CD4-positive, alpha-beta T cell treated with Interleukin-2 at 100 ng/mL for 4 hours (primary cell): ENCODE data around the gene B9D2.
A peak's percentile ranks its signal among the peaks of the same experiment; 100 is the strongest.
"Not testable (repeated sequence)": the region's sequence is repeated elsewhere in the genome, so short reads cannot be mapped to it uniquely, and the experiment has no call there.

Experiments used
- DNase-seq: peaks from one replicate; pipeline ENCODE4 v3.0.0-alpha.2; 2020; ENCODE audit warnings: low spot score

Gene B9D2

DNA sequence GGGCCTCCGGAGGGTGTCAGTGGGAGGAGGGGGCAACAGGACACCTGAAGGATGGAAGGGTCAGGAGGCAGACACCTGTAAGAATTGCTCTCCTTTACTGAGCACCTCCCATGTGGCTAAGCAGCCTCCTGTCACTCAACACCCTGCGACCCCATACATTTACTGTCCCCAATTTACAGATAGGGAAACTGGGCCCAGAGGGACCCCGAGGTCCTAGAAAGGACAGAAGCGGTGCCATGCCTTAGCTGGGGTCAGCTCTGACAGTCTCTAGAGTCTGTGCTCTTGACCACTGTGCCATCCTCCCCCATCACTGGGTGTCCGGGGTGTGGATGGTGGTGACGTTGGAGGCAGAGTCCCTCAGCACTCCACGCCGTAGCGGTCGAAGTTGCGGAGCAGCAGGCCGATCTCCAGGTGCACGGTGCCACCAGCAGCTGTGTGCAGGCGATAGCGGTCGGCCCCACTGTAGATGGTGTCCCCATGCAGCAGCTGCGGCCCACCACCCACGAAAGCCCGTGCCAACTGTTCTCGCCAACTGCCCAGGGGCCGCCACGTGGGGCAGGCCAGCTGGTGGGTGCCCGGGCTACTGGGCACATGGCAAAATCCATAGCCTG is 9.5 kb downstream of the B9D2 start:
- no peak for DNase-seq

DNA sequence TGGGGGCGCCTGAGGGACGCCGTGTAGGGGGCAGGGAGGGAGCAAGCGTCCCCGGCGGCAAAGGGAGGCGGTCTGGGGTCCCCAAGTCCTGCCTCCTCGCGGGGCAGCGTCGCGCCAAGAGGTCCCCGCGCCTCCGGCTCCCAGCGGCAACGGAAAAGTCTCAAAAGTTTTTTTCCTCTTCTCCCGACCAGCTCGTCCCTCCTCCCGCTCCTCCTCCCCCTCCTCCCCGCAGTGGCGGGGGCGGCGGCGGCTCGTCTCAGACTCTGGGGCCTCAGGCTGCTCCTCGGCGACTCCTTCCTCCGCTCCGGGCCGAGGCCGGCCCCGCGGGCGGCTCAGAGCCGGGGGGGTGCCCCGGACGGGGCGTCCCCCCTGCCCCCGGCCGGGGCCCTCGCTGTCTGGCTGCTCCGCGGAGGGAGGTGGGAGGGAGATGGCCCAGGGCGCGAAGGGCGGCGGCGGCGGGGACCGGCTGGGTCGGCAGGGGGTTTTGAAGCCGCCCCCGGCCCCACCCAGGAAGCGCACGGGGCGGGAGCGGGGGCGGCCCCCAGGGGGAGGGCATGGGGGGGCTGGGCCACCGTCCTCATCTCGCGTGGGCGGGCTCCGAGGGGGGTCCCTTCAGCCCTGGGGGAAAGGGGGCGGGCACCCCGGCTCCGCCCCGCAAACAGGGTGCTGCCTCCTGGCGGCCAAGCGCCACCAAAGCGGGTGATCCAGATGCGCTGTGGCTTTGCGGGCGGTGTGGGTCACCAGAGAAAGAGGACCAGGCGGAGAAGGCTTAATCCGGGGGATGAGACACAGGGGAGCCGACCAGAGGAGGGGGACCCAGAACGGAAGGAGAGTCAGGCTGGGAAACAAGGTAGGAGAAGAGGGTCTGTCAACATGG is 10.2 kb downstream of the B9D2 start, which contains the start of gene TGFB1:
Gene TGFB1 (minus strand): TSS at position 457 of the 877 bp plus-strand sequence. CDS start 878 bp downstream, outside the sequence.
- DNase-seq, result peak; percentile 96

DNA sequence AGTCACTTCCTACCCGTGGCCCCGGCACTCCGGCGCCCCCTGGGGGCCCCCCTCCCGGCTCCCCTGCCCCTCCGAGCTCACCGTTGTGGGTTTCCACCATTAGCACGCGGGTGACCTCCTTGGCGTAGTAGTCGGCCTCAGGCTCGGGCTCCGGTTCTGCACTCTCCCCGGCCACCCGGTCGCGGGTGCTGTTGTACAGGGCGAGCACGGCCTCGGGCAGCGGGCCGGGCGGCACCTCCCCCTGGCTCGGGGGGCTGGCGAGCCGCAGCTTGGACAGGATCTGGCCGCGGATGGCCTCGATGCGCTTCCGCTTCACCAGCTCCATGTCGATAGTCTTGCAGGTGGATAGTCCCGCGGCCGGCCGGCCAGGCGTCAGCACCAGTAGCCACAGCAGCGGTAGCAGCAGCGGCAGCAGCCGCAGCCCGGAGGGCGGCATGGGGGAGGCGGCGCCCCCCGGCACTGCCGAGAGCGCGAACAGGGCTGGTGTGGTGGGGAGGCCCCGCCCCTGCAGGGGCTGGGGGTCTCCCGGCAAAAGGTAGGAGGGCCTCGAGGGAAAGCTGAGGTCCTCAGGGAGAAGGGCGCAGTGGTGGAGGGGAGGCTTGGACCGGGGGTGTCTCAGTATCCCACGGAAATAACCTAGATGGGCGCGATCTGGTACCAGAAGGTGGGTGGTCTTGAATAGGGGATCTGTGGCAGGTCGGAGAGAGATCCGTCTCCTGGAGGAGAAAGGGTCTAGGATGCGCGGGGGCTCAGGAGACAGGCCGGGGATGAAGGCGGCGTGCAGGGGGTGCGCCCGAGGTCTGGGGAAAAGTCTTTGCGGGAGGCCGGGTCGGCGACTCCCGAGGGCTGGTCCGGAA is 11.1 kb downstream of the B9D2 start:
- DNase-seq, result peak; percentile 76

DNA sequence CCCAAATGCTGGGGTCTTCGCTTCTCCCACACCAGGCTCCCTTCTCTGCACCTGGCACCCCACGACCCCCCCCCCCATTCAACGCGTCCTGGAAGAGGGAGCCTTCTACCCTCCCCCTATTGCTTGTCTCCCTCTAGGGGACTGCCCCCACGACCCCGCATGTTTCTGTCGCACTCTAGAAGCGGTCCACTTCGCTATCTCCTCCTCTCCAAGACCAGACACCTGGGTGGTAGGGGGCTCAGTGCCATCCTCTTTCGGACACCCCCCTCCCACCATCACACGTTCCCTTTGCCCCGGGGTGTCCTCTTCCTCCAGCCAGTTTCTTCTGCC is 11.7 kb downstream of the B9D2 start:
- no peak for DNase-seq

DNA sequence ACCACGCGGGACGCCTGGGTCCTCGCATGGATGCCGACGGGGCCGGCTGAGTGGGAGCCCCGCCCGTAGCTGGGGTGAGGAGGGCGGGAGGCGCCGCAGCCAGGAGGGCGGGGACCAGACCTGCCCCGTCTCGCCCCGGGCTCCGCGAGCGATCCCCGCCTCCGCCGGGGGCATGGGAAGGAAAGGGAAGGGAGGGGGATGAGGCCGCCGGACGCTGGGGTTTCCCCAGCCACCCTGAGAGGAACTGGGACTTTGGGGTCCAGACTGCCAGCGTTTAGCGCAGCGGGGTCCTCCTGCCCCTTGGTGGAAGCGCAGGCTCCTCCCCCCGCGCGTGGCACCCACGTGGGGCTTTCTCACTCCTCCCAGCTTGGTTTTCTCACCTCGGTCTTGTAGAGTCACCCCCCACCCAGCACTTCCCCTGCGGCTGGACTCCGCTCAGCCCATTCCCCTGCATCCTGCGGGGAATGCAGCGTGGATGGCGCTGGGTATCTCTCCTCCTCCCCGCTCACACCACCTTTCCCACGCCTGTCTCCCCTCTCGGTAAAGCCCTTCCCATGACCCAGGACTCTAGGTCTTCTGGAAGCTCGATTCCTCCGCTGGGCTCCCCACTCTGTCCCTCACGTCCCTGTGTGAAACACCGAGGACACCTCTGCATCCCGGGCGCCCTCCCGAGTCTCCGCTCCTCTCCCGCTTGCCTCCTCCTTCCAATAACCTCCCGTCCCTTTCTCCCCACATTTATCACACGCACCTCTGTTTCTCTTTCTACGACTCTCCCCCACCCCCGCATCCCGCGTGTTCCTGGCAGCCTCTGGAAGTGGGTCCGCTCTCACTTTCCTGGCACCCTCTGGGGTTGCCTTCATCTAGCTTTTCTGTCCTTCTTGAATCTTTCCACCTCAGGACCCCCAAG is 12.4 kb downstream of the B9D2 start:
- DNase-seq, result peak; percentile 87

DNA sequence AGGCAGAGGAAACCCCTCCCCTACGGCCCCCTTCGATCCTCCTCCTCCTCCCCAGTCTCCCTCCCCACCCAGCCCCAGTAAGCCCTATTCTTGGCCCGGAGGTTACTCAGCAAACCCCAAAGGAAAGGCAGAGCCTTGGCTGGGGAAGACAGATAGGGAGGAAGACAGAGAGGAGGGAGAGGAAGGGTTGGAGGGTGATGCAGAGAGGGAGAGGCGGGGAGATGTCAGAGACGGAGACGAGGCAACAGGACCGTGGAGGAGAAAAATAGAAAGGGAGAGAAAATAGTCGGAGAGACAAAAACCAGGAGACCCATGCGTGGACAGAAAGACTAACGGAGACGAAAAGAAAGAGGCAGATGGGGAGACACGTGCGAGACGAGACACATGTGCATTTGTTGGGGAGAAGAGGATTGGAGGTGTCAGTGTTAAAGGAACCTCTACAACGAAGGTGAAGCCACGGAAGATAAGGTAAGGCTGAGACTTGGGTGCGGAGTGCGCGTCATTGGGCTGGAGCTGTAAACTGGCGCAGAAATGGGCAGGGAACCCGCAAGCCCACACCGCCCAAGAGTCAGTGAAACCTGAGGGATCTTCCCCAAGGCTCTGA is 13.1 kb downstream of the B9D2 start:
- DNase-seq, result no peak

DNA sequence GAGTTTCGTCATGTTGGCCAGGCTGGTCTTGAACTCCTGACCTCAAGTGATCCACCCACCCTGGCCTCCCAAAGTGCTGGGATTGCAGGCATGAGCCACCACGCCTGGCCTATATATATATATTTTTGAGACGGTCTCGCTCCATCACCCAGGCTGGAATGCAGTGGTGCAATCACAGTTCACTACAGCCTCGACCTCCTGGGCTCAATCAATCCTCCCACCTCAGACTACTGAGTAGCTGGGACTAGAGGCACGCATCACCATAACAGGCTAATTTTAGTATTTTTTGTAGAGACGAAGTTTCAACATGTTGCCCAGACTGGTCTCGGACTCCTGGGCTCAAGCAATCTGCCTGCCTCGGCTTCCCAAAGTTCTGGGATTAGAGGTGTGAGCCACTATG is 17.0 kb downstream of the B9D2 start:
- not testable (repeated sequence) for DNase-seq

DNA sequence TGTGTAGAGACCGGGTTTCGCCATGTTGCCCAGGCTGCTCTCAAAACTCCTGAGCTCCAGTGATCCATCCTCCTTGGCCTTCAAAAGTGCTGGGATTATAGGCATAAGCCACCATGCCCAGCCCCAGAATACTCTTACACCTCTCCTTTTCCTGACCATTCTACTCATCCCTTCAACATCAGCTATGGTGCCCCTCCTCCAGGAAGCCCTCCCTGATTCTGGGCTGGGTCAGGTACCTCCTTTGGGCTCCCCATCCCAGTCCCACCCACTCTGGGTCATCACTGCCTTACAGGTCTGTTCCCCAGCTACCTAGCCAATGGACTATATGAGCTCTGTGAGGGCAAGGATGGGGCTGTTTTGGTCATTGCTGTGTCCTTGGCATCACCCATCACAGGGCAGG is 19.8 kb downstream of the B9D2 start:
- no peak for DNase-seq

DNA sequence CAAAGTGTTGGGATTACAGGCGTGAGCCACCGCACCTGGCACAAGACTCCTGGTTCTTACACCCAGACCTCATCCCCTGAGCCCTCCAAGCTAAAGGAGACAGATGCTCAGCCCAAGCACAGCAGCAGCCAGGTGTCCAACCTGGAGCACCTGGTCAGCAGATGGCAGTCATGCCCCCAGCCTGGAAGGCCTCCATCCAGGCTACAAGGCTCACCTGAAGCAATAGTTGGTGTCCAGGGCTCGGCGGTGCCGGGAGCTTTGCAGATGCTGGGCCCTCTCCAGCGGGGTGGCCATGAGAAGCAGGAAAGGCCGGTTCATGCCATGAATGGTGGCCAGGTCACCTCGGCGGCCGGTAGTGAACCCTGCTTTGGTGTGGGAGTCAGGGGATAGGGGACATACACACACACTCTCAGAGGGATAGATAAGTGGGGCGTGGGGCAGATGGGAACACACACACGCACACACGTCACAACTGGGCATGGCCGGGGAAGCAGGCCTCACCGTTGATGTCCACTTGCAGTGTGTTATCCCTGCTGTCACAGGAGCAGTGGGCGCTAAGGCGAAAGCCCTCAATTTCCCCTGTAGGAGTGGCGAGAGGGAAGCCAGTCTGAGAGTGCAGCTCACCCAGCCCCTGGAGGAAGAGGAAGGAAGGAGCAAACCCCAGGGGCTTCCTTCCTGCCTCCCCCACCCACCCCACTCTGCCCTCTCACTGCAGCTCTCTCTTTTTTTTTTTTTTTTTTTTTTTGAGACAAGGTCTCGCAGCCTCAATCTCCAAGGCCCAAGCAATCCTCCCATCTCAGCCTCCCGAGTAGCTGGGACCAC is 22.1 kb downstream of the B9D2 start:
- no peak for DNase-seq

DNA sequence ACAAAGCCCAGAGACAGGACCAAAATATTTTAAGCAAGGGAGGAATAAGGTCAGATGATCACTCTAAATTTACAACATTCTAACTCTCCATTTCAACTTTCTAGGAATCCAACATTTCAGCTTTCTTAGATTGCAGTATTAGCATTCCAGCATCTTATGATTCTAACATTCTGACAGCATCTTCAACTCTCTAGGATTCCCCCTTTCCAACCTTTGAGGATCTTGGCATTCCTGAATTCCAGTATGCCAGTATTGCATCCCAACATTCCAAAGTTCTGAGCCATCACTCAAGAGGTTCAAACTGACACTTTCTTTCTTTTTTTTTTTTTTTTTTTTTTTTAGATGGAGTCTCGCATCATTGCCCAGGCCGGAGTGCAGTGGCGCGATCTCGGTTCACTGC is 24.0 kb downstream of the B9D2 start:
- no peak for DNase-seq

DNA sequence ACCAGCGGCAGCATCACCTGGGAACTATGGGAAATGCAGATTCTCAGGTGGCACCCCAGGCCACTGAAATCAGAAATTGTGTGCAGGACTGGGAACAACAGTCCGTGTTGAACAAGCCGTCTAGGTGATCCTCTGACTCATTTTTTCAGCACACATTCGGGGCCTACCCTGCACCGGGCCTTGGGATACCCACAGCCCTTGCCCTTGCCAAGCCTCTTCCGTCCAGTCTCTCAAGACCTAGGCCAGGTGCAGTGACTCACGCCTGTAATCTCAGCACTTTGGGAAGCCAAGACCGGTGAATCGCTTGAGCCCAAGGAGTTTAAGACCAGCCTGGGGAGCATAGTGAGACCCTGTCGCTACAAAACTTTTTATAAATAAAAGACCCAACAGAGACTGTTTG is 28.5 kb downstream of the B9D2 start:
- no peak for DNase-seq

DNA sequence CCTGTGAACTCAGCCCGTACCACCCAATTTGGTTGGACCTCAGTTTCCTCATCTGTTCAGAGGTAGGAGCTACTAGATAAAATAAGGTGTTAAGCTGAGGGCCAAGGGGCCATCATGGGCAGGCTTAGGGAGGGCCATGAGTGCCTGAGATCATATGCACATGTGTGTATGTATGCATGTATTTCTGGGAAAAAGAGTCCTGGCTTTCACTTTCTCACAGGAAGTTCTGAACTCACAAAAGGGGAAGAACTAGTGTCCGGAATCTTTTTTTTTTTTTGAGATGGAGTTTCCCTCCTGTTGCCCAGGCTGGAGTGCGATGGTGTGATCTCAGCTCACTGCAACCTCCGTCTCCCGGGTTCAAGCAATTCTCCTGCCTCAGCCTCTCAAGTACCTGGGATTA is 29.2 kb downstream of the B9D2 start:
- DNase-seq, result no peak

DNA sequence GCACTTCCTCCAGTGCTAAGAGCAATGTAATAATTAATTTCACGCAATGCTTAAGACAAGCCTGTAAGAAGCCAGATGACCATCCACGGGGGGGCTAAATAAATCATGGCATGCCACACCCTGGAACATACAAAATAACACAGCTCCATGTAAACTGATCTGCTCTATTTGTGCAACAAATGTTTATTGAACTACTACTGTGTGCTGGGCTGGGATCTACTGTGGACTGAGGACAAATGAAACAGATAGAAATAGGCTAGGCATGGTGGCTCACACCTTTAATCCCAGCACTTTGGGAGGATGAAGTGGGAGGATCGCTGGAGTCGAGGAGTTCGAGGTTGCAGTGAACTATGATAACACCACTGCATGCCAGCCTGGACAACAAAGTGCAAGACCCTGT is 31.5 kb downstream of the B9D2 start:
- no peak for DNase-seq

DNA sequence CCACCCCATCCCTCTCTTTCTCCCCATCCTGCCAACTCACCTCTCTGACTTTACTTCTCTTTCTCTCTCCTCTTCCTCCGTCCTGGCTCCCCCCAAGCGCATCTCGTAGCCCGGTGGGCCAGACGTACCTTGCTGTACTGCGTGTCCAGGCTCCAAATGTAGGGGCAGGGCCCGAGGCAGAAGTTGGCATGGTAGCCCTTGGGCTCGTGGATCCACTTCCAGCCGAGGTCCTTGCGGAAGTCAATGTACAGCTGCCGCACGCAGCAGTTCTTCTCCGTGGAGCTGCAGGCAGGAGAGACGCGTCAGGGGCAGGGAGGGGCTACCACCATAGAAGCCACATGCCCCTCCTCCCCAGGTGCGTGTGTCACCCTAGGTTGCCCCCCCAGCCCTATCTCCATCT is 31.9 kb downstream of the B9D2 start:
- no peak for DNase-seq

DNA sequence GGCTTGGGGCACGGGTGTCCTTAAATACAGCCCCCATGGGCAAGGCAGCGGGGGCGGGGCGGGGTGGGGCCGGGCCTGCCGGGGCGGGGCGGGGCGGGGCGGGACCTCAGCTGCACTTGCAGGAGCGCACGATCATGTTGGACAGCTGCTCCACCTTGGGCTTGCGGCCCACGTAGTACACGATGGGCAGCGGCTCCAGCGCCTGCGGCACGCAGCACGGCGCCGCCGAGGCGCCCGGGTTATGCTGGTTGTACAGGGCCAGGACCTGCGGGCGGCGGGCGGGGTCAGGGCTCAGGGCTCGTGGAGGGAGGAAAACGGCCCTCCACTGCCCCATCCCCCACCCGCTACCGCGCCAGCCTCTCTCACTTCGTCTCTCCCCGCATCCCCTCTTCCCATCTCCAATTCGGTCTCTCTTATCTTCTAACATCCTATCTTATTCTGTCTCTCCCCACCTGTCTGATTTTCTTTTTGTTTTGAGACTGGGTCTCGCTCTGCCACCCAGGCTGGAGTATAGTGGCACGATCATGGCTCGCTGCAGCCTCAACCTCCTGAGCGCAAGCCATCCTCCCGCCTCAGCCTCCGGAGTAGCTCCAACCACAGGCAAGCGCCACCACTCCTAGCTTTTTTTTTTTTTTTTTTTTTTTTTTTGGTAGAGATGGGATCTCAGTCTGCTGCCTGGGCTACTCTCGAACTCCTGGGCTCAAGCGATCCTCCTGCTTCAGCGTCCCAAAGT is 32.8 kb downstream of the B9D2 start:
- no peak for DNase-seq

DNA sequence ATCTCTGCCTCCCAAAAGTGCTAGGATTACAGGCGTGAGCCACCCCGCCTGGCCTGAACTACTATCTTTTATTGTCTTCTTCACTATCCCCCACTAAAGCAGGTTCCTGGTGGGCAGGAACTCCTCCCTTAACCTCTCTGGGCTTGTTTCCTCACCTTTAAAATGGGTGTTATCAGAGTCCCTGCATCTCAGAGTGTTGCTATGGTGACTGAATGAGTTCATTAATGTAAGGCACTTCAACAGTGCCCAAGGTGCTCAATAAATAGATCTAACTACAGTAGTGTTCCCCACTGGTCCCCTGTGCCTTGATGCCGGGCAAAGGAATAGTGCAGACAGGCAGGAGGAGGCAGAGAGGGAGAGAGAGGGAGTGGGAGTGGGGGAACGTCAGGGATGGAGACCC is 33.5 kb downstream of the B9D2 start:
- DNase-seq, result no peak

DNA sequence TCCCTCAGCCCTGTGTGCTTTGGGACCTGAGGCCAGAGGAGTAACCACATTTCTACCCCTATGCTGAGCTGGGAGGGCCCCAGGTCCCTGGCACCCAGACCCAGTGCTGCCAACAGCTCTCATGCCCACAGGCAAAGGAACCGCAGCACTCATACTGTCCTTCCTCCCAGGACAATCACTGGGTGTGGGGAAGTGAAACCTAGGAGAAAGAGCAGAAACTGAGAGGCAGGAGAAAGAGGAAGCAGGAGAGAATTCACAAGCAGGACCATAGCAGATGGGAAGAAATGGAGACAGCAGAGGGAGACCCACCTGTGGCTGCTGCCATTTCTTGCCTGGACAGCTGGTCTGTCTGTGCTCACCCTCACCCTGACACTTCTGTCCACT is 35.1 kb downstream of the B9D2 start:
- DNase-seq, result no peak

DNA sequence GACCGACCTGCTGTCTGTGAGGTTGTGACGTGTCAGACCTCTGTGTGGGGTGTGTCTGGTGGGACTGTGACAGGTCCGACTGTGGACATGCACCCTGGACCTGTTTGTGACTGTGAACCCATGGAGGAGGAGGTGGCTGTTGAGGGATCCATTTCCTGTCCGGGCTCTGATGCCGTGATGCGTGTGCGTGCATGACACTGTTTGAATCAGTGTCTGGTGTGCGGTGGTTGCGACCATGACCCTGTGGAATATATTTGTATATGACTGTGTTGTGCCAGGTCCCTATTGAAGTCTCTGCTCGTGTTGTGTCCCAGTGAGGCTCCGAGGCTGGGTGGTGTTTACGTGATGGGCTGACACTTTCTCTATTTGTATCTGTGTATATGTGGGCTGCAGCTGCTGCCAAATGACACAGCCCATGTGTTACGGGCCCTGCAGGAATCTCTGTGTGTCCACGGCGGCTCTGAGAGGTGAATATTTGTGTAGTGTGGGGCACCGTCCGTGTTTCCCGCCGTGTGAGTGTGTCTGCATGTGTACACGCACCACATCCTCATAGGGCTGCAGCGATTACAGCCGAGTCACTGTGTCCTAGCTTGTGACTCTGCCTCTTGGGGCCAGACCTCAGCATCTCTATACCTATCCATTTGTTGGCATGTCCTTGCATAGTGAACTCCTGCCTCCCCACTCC is 35.6 kb downstream of the B9D2 start:
- DNase-seq, result no peak

DNA sequence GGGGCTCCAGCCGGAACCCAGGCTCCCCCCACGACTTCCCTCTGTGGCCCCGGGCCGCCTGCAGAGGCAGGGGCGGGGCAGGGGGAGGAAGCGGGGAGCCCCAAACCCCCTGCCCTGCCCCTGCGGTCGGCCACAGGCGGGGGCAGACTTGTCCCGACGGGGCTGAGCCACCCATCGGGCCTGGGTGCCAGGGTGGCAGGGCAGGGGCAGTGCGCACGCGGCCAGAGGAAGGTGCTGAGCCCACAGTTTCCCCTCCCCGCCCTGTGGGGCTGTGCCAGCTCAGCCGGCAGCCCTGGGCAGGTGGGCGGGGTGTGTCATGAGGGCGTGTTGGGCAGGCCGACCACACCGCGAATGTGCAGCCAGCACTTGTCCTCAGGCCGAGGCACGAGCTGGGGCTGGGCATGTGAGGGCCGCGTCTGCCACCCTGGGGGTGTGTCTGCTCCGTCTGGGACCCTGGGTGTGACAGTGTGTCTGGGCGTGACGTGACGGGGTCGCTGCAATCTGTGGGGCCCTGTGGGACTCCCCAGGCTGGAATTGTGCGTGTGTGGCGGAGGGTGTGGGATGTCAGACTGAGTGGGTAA is 36.3 kb downstream of the B9D2 start:
- DNase-seq, result peak; percentile 88
